ENCODE results near the gene MTFMT. TPM values are rescaled to one million over a fixed set of nuclear protein-coding genes. Genes with fewer than 3 reads are reported as not detected.
A peak's percentile ranks its signal among the peaks of the same experiment; 100 is the strongest.

MTFMT gene
- total and polyA plus RNA-seq, 8 donors = 5.3 to 105 (median 12.0) TPM; not detected in 1

GRCh38 chr15:65032801-65033537 lies 3.5 kb upstream of the MTFMT start:
- no peak overlapping the region for H3K27ac ChIP-seq
- no peaks in the 10 kb centered on the region for H3K27me3 ChIP-seq
- peak; percentile 68 to 83 for DNase-seq
- H3K9me3 ChIP-seq = no peaks in the 10 kb centered on the region
- H3K4me1 ChIP-seq = peaks cover 5 to 29% (median 16%) of the 10 kb centered on the region in 4 donors
- intact Hi-C loops (cut with DNase I; ENCODE audit: low total_unique reads) = loop anchor here (10.0 kb wide), 1 partner anchor 52 kb away; no protein-coding TSS in a partner anchor
- H3K36me3 ChIP-seq = no peaks in the 10 kb centered on the region
- H3K4me3 ChIP-seq = no peak overlapping the region
- TF ChIP-seq EP300 (IDR thresholded peaks at IDR 0.05) (no peak), POLR2A (IDR thresholded peaks at IDR 0.05) (no peak), POLR2AphosphoS5 (IDR thresholded peaks at IDR 0.05) (peak in 1 of 3 donors; percentile 28)
- TF ChIP-seq, protein P1, sequence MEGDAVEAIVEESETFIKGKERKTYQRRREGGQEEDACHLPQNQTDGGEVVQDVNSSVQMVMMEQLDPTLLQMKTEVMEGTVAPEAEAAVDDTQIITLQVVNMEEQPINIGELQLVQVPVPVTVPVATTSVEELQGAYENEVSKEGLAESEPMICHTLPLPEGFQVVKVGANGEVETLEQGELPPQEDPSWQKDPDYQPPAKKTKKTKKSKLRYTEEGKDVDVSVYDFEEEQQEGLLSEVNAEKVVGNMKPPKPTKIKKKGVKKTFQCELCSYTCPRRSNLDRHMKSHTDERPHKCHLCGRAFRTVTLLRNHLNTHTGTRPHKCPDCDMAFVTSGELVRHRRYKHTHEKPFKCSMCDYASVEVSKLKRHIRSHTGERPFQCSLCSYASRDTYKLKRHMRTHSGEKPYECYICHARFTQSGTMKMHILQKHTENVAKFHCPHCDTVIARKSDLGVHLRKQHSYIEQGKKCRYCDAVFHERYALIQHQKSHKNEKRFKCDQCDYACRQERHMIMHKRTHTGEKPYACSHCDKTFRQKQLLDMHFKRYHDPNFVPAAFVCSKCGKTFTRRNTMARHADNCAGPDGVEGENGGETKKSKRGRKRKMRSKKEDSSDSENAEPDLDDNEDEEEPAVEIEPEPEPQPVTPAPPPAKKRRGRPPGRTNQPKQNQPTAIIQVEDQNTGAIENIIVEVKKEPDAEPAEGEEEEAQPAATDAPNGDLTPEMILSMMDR (IDR thresholded peaks at IDR 0.05) = peak in 5 of 7 experiments; percentile 40 to 60 (median 57)
- WGBS, 5 donors = 19 to 31% (median 27%) methylated on average over 13 of the region's 13 CpGs

GRCh38 chr15:65029736-65030208 lies 333 bp upstream of the MTFMT start:
- peak overlapping the region in 3 of 5 donors; percentile 81 to 85 (median 81) for H3K27ac ChIP-seq
- intact Hi-C loops (cut with DNase I; ENCODE audit: low total_unique reads) = loop anchor here (10.0 kb wide), 1 partner anchor 55 kb away; no protein-coding TSS in a partner anchor
- peaks cover 9 to 41% (median 25%) of the 10 kb centered on the region in 4 donors for H3K4me1 ChIP-seq
- peaks cover 5 to 22% (median 20%) of the 10 kb centered on the region in 4 donors for H3K36me3 ChIP-seq
- DNase-seq = no peak
- 60 to 63% (median 62%) methylated on average over 12 of the region's 12 CpGs for WGBS, 5 donors
- no peaks in the 10 kb centered on the region for H3K27me3 ChIP-seq
- no peak for TF ChIP-seq POLR2A (IDR thresholded peaks at IDR 0.05)
- TF ChIP-seq EP300 (IDR thresholded peaks at IDR 0.05) = no peak
- TF ChIP-seq, protein P1 (IDR thresholded peaks at IDR 0.05) = no peak
- TF ChIP-seq POLR2AphosphoS5 (IDR thresholded peaks at IDR 0.05) = no peak
- no peaks in the 10 kb centered on the region for H3K9me3 ChIP-seq
- H3K4me3 ChIP-seq = peak overlapping the region; percentile 68 to 95 (median 75)

DNA sequence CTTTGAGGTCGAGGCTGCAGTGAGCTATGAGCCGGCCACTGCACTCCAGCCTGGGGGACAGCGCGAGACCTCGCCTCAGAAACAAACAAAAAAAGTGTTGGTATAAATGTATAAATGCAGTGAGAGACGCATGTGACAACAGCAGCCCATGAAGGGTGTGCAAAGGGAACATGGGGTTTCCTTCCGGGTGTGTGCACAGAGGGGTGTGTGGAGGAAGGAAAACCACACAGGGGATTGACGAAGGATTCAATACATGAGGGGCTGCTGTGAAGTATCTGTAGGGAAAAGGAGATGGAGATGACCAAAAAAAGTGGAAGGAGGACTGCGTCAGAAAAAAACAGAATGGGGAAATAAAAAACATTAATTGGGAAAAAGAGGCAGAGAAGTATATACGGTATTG lies 1.1 kb downstream of the MTFMT start:
- no peak for DNase-seq
- Histone ChIP-seq H3K4me3 (peak overlapping the region; percentile 68 to 95 (median 75)), H3K9me3 (no peaks in the 10 kb centered on the region), H3K36me3 (peaks cover 5 to 36% (median 34%) of the 10 kb centered on the region in 4 donors), H3K27ac (peak overlapping the region in 2 of 5 donors; percentile 81 to 85), H3K4me1 (peaks cover 9 to 34% (median 20%) of the 10 kb centered on the region in 4 donors), H3K27me3 (no peaks in the 10 kb centered on the region)
- TF ChIP-seq, protein P1 (IDR thresholded peaks at IDR 0.05) = no peak
- no peak for TF ChIP-seq EP300 (IDR thresholded peaks at IDR 0.05)
- no peak for TF ChIP-seq POLR2AphosphoS5 (IDR thresholded peaks at IDR 0.05)
- TF ChIP-seq POLR2A (IDR thresholded peaks at IDR 0.05) = no peak
- intact Hi-C loops (cut with DNase I; ENCODE audit: low total_unique reads) = no loop called here
- WGBS, 5 donors = 25 to 36% (median 28%) methylated on average over 10 of the region's 10 CpGs

GRCh38 chr15:65027593-65027992 lies 1.8 kb downstream of the MTFMT start:
- peak overlapping the region in 2 of 4 donors; percentile 72 to 95 for H3K4me3 ChIP-seq
- H3K27me3 ChIP-seq = no peaks in the 10 kb centered on the region
- H3K36me3 ChIP-seq = peaks cover 5 to 41% (median 36%) of the 10 kb centered on the region in 4 donors
- WGBS, 5 donors = 65 to 88% (median 79%) methylated on average over 1 of the region's 1 CpG
- intact Hi-C loops (cut with DNase I; ENCODE audit: low total_unique reads) = no loop called here
- no peak for DNase-seq
- no peak overlapping the region for H3K27ac ChIP-seq
- TF ChIP-seq EP300 (IDR thresholded peaks at IDR 0.05) = no peak
- TF ChIP-seq POLR2A (IDR thresholded peaks at IDR 0.05) = no peak
- no peak for TF ChIP-seq POLR2AphosphoS5 (IDR thresholded peaks at IDR 0.05)
- TF ChIP-seq, protein P1 (IDR thresholded peaks at IDR 0.05) = no peak
- no peaks in the 10 kb centered on the region for H3K9me3 ChIP-seq
- H3K4me1 ChIP-seq = peaks cover 9 to 28% (median 18%) of the 10 kb centered on the region in 4 donors
